Measurements from ENCODE around the gene SLC2A13. TPM values are rescaled to one million over a fixed set of nuclear protein-coding genes. Genes with fewer than 3 reads are reported as not detected.
A peak's percentile ranks its signal among the peaks of the same experiment; 100 is the strongest.

The SLC2A13 gene
- total RNA-seq, 1 donor from 2014 or later: 15.8 TPM

DNA sequence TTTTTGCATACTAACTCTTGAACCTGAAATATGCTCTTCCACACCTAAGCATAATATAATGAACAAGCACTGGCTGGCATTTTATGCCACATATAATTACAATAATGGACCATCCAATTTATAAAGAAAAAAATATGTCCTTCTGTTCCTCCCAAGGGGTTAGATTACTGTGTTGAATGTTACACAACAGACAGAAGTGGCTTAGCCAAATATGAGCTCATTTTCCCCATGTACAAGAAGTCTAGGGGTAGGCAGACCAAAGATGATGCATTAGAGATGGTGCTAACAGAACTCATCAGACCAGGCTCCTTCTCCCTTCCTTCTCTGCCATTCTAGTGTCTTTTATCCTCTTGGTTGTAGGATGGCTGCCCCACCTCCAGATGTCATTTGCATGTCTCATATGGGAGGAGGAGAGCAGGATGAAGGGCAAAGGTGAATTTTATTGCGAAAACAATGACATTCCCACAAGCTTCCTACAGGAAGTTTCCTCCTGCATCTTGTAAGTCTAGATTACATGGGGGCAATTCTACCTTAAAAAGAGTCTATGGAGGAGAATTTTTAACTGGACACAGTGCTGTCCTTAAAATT, 43.9 kb upstream of the SLC2A13 start:
- no peak for DNase-seq (ENCODE audit: low spot score)
- H3K27ac Mint-ChIP-seq (ENCODE audit: unreplicated experiment): peak overlapping the region; percentile 44
- no peak overlapping the region for H3K4me3 Mint-ChIP-seq (ENCODE audit: unreplicated experiment)
- no peaks in the 10 kb centered on the region for H3K36me3 Mint-ChIP-seq (ENCODE audit: low read depth, unreplicated experiment)
- peaks cover 5% of the 10 kb centered on the region for H3K4me1 Mint-ChIP-seq (ENCODE audit: unreplicated experiment)
- H3K27me3 Mint-ChIP-seq (ENCODE audit: unreplicated experiment): no peaks in the 10 kb centered on the region
- TF ChIP-seq, protein P1, sequence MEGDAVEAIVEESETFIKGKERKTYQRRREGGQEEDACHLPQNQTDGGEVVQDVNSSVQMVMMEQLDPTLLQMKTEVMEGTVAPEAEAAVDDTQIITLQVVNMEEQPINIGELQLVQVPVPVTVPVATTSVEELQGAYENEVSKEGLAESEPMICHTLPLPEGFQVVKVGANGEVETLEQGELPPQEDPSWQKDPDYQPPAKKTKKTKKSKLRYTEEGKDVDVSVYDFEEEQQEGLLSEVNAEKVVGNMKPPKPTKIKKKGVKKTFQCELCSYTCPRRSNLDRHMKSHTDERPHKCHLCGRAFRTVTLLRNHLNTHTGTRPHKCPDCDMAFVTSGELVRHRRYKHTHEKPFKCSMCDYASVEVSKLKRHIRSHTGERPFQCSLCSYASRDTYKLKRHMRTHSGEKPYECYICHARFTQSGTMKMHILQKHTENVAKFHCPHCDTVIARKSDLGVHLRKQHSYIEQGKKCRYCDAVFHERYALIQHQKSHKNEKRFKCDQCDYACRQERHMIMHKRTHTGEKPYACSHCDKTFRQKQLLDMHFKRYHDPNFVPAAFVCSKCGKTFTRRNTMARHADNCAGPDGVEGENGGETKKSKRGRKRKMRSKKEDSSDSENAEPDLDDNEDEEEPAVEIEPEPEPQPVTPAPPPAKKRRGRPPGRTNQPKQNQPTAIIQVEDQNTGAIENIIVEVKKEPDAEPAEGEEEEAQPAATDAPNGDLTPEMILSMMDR (IDR thresholded peaks at IDR 0.05; ENCODE audit: unreplicated experiment): no peak
- no peaks in the 10 kb centered on the region for H3K9me3 Mint-ChIP-seq (ENCODE audit: unreplicated experiment)

DNA sequence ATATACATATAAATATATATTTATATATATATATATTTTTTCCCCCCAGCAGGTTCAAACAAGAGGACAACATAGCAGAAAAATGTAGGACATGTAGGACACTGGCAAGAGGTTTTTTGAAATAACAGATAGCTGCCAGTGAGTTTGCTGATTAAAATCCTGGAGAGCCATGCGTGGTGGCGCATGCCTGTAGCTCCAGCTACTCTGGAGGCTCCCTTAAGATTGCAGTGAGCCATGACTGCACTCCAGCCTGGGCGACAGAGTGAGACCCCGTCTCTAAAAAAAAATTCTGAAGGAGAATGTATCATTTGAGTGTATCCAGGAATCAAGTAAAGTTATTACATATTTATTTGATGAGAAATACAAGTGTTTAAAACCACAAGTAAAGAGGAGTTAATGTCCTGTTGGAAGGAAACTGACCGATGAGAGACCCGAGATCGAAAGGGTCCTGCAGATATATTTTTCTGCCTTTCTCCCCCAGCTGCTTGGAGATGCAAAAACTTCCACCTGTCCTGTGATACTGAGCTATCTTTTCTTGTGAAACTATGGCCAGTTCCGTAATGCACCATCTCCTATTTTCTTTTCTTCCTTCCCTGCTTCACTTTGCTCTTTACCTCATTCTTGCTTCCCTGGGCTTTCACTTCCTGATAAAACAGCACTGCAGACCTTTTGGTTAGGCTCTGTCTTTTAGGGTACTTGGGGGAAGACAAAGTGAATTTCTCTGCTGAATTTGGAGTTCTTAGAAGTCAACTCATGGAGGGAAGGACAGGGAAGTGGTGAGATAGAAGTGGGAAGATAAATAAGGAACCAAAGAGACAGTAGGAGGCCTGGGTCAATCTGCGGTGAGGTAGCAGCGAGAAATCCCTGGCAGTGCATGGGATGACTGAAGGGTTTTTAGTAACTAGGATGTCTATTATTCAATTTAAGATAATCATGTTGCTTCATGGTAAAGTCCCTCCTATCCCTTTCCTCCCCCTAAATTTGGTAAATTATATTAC, 41.2 kb upstream of the SLC2A13 start:
- no peaks in the 10 kb centered on the region for H3K9me3 Mint-ChIP-seq (ENCODE audit: unreplicated experiment)
- no peak overlapping the region for H3K27ac Mint-ChIP-seq (ENCODE audit: unreplicated experiment)

GRCh38 chr12:40145896-40146295, 40.0 kb upstream of the SLC2A13 start:
- DNase-seq (ENCODE audit: low spot score): no peak
- no peak overlapping the region for H3K27ac Mint-ChIP-seq (ENCODE audit: unreplicated experiment)
- no peaks in the 10 kb centered on the region for H3K9me3 Mint-ChIP-seq (ENCODE audit: unreplicated experiment)
- TF ChIP-seq, protein P1 (IDR thresholded peaks at IDR 0.05; ENCODE audit: unreplicated experiment): no peak
- H3K27me3 Mint-ChIP-seq (ENCODE audit: unreplicated experiment): no peaks in the 10 kb centered on the region
- peaks cover 5% of the 10 kb centered on the region for H3K4me1 Mint-ChIP-seq (ENCODE audit: unreplicated experiment)
- no peaks in the 10 kb centered on the region for H3K36me3 Mint-ChIP-seq (ENCODE audit: low read depth, unreplicated experiment)
- no peak overlapping the region for H3K4me3 Mint-ChIP-seq (ENCODE audit: unreplicated experiment)

More for the DNA sequence above, 41.2 kb upstream of the SLC2A13 start:
- DNase-seq (ENCODE audit: low spot score): no peak
- TF ChIP-seq, protein P1 (IDR thresholded peaks at IDR 0.05; ENCODE audit: unreplicated experiment): no peak
- Mint-ChIP-seq H3K4me3 (ENCODE audit: unreplicated experiment) (no peak overlapping the region), H3K36me3 (ENCODE audit: low read depth, unreplicated experiment) (no peaks in the 10 kb centered on the region), H3K27me3 (ENCODE audit: unreplicated experiment) (no peaks in the 10 kb centered on the region), H3K4me1 (ENCODE audit: unreplicated experiment) (peaks cover 5% of the 10 kb centered on the region)

- no peaks in the 10 kb centered on the region for H3K4me1 Mint-ChIP-seq (ENCODE audit: unreplicated experiment)
- H3K4me3 Mint-ChIP-seq (ENCODE audit: unreplicated experiment): no peak overlapping the region
- no peak overlapping the region for H3K27ac Mint-ChIP-seq (ENCODE audit: unreplicated experiment)
- no peaks in the 10 kb centered on the region for H3K9me3 Mint-ChIP-seq (ENCODE audit: unreplicated experiment)
- no peaks in the 10 kb centered on the region for H3K36me3 Mint-ChIP-seq (ENCODE audit: low read depth, unreplicated experiment)
- TF ChIP-seq, protein P1 (IDR thresholded peaks at IDR 0.05; ENCODE audit: unreplicated experiment): no peak
- DNase-seq (ENCODE audit: low spot score): no peak
- no peaks in the 10 kb centered on the region for H3K27me3 Mint-ChIP-seq (ENCODE audit: unreplicated experiment)
Measured at GRCh38 chr12:40144023-40144422, 38.1 kb upstream of the SLC2A13 start.

Data from endothelial cell (in vitro differentiated cells).